Sigmoid colon (tissue), 7 donors: ENCODE measurements around the gene DLD. TPM values are rescaled to one million over a fixed set of nuclear protein-coding genes. Genes with fewer than 3 reads are reported as not detected.

Experiments used
- DNase-seq: peaks from one replicate; pipeline ENCODE4 v3.0.0-alpha.2; 2019
- H3K27ac ChIP-seq, 4 donors: fragments of 200-600 bp; sonication (generic); one replicate each; pipeline ENCODE4 v1.5.1; 2016 to 2019; ENCODE audit warnings: mild to moderate bottlenecking in 1 of 4
- H3K27me3 ChIP-seq, 3 donors: fragments of 200-600 bp; sonication (generic); one replicate each; pipeline ENCODE4 v1.5.1; 2019; ENCODE audit warnings: mild to moderate bottlenecking in 1 of 3
- H3K36me3 ChIP-seq, 4 donors: fragments of 200-600 bp; sonication (generic); one replicate each; pipeline ENCODE4 v1.5.1; 2016 to 2019
- H3K4me1 ChIP-seq, 4 donors: fragments of 200-600 bp; sonication (generic); one replicate each; pipeline ENCODE4 v1.5.1; 2017 to 2019
- H3K4me3 ChIP-seq, 4 donors: fragments of 200-600 bp; sonication (generic); one replicate each; pipeline ENCODE4 v1.5.1; 2017 to 2019; ENCODE audit warnings: mild to moderate bottlenecking in 2 of 4, moderate library complexity in 1 of 4
- H3K9me3 ChIP-seq, 4 donors: fragments of 200-600 bp in 3 of 4; sonication (generic) in 3 of 4; one replicate each; pipeline versions ENCODE4 v1.5.1 to v1.6.1; 2013 to 2019
- CTCF ChIP-seq, 4 experiments: fragments of 450-650 bp in 3 of 4; fragments of 200-600 bp in 1 of 4; IDR thresholded peaks; one replicate each; pipeline ENCODE4 v1.5.1; 2016 to 2019; ENCODE audit warnings: antibody characterized with exemption in 4 of 4, mild to moderate bottlenecking in 3 of 4, moderate library complexity in 2 of 4
- EP300 ChIP-seq, 4 donors: sonication (generic); formaldehyde crosslinking; IDR thresholded peaks; one replicate each; pipeline ENCODE4 v1.6.1; 2017; ENCODE audit warnings: antibody characterized with exemption in 4 of 4
- POLR2A ChIP-seq, 2 donors: fragments of 450-650 bp; IDR thresholded peaks; one replicate each; pipeline ENCODE4 v1.6.1; 2016; ENCODE audit warnings: antibody characterized with exemption in 2 of 2, mild to moderate bottlenecking in 2 of 2, moderate library complexity in 2 of 2
- POLR2AphosphoS5 ChIP-seq, 4 donors: sonication (generic); formaldehyde crosslinking; IDR thresholded peaks; one replicate each; pipeline ENCODE4 v1.6.1; 2017; ENCODE audit warnings: antibody characterized with exemption in 4 of 4
- WGBS, 2 donors: extraction: QIAGEN DNeasy Blood & Tissue Kit; methylation state at CpG; one replicate each; pipeline ENCODE4 v1.1.7; 2013; 5-methylcytosine and 5-hydroxymethylcytosine counted together
- intact Hi-C: fragments of 100-400 bp; cut with DNase I; formaldehyde crosslinking; loops from one replicate; pipeline ENCODE4 v1.15.1; 2023
- polyA plus RNA-seq, 3 donors: library from polyadenylated mRNA; stranded (reverse); fragments of 200-250 nt; gene quantifications; one replicate each; pipeline ENCODE4 v1.2.3, GENCODE V29; 2013
- total RNA-seq, 4 donors: library from RNA; depleted of rRNA; stranded (reverse); fragments of >200 nt; gene quantifications; one replicate each; pipeline ENCODE4 v1.1.0, GENCODE V29; 2016
- donor health status: healthy with polysubstance abuse.
- donor health status: Bipolar disorder and iron deficiency.
- donor health status: healthy.

The DLD gene
- total and polyA plus RNA-seq, 7 donors: 82.3 to 446 (median 115) TPM

- Histone ChIP-seq H3K9me3 (no peaks in the 10 kb centered on the region), H3K4me1 (peaks cover 0 to 12% (median 6%) of the 10 kb centered on the region in 4 donors), H3K36me3 (no peaks in the 10 kb centered on the region), H3K27ac (peak overlapping the region in 3 of 4 donors; percentile 46 to 62 (median 60)), H3K27me3 (no peaks in the 10 kb centered on the region), H3K4me3 (no peak overlapping the region)
- TF ChIP-seq POLR2A (IDR thresholded peaks at IDR 0.05): no peak
- TF ChIP-seq EP300 (IDR thresholded peaks at IDR 0.05): no peak
- TF ChIP-seq CTCF (IDR thresholded peaks at IDR 0.05): no peak
- no peak for TF ChIP-seq POLR2AphosphoS5 (IDR thresholded peaks at IDR 0.05)
- no peak for DNase-seq
- intact Hi-C loops: loop anchor here (1.0 to 10.0 kb wide), 3 partner anchors 97 to 1709 kb away; no protein-coding TSS in a partner anchor
- 59 to 82% methylated on average over 2 of the region's 2 CpGs for WGBS, 2 donors
Observed at GRCh38 chr7:107874111-107874510, 16.9 kb upstream of the DLD start.

DNA sequence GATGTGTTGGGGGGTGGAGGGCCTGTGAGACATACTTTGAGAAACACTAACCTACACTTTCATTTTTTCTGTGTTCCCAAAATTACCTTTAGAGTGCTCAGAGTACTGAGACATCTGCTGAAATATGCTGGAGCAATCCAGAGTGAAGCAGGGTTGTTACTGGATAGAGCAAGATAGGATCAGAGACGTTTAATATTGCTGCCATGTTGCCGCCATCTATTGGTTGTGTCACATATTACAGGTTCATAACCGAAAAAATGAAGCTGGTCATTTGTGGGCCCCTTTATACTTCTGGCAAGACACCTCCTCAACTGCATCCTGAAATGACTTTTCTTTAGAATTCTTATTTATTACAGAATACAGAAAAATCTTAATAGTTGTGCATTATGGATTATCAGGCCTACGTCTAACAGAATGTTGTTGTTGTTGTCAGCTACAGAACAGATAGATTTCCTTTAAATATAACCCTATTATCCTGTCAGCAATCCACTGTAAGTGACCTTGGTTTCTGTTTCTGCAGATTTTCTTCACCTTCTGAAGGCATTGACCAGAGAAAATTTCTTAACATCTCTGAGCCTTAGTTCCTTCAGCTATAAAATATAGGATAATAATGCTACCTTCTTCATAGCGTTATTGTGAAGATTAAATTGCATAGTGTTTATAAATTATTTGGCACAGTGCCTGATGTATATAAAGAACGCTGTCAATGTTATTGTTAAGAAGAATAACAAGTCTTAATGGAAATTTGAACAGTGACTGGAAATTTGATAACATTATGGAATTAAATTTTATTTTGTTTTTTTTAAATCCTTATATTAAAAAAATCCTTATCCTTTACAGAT is 16.2 kb upstream of the DLD start:
- TF ChIP-seq CTCF (IDR thresholded peaks at IDR 0.05) (peak; percentile 61 to 81 (median 76)), POLR2AphosphoS5 (IDR thresholded peaks at IDR 0.05) (peak in 1 of 4 donors; percentile 23), EP300 (IDR thresholded peaks at IDR 0.05) (no peak), POLR2A (IDR thresholded peaks at IDR 0.05) (no peak)
- no peaks in the 10 kb centered on the region for H3K36me3 ChIP-seq
- no peaks in the 10 kb centered on the region for H3K27me3 ChIP-seq
- H3K9me3 ChIP-seq: no peaks in the 10 kb centered on the region
- DNase-seq: peak; percentile 72
- WGBS, 2 donors: 14 to 29% methylated on average over 6 of the region's 6 CpGs
- intact Hi-C loops: loop anchor here (1.0 to 10.0 kb wide), 5 partner anchors 98 to 1710 kb away; partner anchors contain the start of gene BCAP29
- no peak overlapping the region for H3K4me3 ChIP-seq
- H3K27ac ChIP-seq: peak overlapping the region in 3 of 4 donors; percentile 46 to 62 (median 60)
- peaks cover 0 to 17% (median 6%) of the 10 kb centered on the region in 4 donors for H3K4me1 ChIP-seq

GRCh38 chr7:107876916-107877315 is 14.1 kb upstream of the DLD start:
- no peak overlapping the region for H3K4me3 ChIP-seq
- H3K4me1 ChIP-seq: peaks cover 0 to 17% (median 6%) of the 10 kb centered on the region in 4 donors
- TF ChIP-seq POLR2AphosphoS5 (IDR thresholded peaks at IDR 0.05) (no peak), POLR2A (IDR thresholded peaks at IDR 0.05) (no peak), EP300 (IDR thresholded peaks at IDR 0.05) (no peak), CTCF (IDR thresholded peaks at IDR 0.05) (no peak)
- intact Hi-C loops: loop anchor here (5.0 to 10.0 kb wide), 3 partner anchors 270 to 1712 kb away; partner anchors contain the start of gene BCAP29
- no peak for DNase-seq
- no peaks in the 10 kb centered on the region for H3K27me3 ChIP-seq
- no peaks in the 10 kb centered on the region for H3K9me3 ChIP-seq
- H3K27ac ChIP-seq: no peak overlapping the region
- H3K36me3 ChIP-seq: no peaks in the 10 kb centered on the region
- 78 to 82% methylated on average over 2 of the region's 2 CpGs for WGBS, 2 donors

- no peak overlapping the region for H3K27ac ChIP-seq
- peaks cover 0 to 17% (median 6%) of the 10 kb centered on the region in 4 donors for H3K4me1 ChIP-seq
- WGBS, 2 donors: 65 to 82% methylated on average over 5 of the region's 5 CpGs
- DNase-seq: no peak
- no peaks in the 10 kb centered on the region for H3K36me3 ChIP-seq
- TF ChIP-seq CTCF (IDR thresholded peaks at IDR 0.05) (no peak), EP300 (IDR thresholded peaks at IDR 0.05) (no peak), POLR2A (IDR thresholded peaks at IDR 0.05) (no peak), POLR2AphosphoS5 (IDR thresholded peaks at IDR 0.05) (no peak)
- no peaks in the 10 kb centered on the region for H3K27me3 ChIP-seq
- intact Hi-C loops: loop anchor here (5.0 to 10.0 kb wide), 3 partner anchors 269 to 1713 kb away; partner anchors contain the start of gene BCAP29
- no peak overlapping the region for H3K4me3 ChIP-seq
- H3K9me3 ChIP-seq: no peaks in the 10 kb centered on the region
Observed at GRCh38 chr7:107877731-107878382, 13.1 kb upstream of the DLD start.
